HG02610 (cell line): ENCODE results near the gene RXRB.
"Not testable (repeated sequence)": the region's sequence is repeated elsewhere in the genome, so short reads cannot be mapped to it uniquely, and the experiment has no call there.

Experiments used
- ATAC-seq: cut with Tn5 transposase; IDR thresholded peaks from one replicate; pipeline ENCODE4 v1.9.1; 2021; ENCODE audit warnings: mild to moderate bottlenecking, moderate library complexity; ENCODE audit not compliant: unreplicated experiment

The RXRB gene

DNA sequence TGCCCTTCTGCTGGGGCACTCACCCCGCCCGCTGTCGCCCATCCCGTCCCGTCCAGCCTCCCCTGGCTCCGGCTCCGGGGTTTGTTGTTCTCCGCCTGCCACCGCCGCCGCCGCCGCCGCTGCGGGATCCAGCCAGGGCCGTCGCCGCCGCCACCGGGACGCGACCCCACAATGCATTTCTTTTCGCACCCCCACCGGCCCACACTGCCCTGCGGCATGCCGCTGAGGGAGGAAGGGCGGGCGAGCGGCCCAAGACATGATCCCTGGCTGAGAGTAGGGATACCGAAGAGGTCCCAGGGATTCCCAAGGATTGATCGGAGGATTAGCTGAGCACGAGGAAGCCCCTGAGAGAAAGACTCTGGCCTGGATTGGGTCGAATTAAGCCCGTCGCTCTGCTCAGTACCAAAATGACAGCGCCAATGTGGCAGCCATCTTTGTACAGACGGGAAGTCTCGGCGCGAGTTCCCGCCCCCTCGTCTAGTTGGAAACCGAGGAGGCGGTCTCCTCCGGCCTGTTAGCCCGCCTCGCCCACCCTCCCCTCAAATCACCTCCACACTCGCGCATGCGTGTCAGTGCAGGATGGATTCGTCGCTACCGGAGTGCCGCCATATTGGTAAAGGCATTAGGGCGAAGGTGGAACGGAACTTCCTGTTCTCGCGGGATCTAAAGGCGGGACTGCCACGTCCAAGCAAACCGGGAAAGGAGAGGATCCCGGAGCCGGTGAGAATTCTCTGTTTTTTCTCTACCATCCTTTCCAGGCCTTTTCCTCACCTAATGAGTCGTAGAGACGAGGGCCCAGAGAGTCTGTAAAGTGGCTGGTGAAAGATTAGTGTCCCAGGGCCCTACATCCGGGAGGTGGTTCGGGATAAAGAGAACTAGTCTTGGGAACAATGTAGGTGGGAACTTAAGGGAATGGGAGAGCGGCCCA, at the start of gene RXRB, which contains the start of gene SLC39A7:
Gene RXRB, minus strand, starts transcription at position 447 of the 928 bp plus-strand sequence. Its CDS starts 189 bp downstream, at position 258.
Gene SLC39A7, plus strand, starts transcription at position 649 of the 928 bp plus-strand sequence. CDS start 379 bp downstream, outside the sequence.
- peak; percentile 59 for ATAC-seq

DNA sequence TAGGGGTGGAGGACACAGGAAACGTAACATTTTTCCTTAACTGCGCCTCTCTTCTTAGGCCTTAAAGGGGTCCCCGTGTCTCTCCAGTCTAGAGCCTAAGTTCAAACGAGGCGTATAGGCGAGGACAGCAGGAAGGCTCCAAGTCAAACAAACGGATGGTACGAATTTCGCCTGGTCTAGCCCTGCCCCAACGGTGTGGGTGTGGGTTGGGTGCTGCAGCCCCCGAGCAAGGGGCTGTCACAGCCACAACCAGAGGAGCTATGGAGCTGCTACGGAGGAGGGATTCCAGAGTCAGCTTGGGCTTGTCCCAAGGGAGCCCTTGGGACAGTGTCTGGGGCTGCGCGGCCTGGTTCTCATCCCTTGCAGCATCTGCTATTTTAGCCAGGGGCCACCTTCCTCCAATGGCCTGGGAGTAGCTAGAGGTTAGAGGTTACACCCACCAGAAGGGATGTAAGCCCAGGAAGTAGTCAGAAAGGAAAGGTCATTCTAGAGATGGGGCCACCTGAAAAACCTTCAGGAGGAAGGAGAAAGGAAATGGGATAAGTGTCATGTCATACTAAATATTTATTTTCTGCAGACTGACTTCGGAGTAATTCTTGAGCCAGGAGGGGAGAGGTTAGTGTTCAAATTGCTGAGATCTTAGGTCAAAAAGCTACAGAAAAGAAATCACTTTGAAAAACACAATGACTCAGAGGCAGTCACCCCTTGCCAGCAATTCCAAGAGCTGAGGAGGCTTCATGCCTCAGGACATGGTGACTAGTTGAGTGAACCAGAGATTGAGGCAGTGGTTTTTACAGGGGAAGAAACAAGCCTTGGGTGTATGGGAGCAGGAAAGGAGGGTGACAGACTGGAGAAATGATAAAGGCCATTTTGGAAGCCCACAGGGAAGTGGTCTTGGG, 49.5 kb upstream of the RXRB start:
- ATAC-seq: no peak

DNA sequence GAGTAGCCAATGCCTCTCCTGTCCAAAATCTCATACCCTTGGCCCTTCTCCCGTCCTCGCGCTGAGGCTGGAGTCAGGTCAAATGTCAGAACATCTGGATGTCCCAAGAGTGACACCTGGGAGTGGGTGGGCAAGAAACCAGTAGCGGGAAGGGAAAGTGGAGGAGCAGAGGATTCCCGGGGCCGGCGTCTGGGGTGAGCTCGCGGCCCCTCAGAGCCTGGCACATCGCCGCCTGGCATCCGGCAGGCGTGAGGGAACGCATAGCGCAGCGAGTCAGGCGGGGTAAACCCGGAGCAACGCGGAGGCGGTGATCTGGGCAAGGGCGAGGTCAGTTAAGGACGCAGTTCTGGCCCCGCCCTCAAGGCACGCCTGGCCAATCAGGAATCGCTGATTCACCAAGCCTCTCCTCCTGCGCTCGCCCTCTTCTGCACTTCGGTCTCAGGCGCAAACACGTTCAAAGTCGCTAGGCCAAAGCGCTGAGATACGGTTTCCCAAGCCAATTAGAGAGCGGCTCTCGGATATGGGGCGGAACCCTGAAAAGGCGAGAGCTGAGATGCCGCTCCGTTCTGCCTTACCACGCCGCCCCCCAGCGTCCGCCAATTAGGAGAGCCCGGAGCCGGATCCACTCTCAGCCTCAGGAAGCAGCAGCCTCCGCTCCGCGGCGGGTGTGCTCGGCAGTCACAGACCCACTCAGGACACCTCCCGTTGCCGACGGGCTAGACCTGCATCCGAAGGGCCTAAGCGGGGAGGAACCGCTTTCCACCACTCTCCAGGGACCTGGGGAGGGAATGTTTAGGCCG, 48.7 kb upstream of the RXRB start:
- ATAC-seq: peak; percentile 89

DNA sequence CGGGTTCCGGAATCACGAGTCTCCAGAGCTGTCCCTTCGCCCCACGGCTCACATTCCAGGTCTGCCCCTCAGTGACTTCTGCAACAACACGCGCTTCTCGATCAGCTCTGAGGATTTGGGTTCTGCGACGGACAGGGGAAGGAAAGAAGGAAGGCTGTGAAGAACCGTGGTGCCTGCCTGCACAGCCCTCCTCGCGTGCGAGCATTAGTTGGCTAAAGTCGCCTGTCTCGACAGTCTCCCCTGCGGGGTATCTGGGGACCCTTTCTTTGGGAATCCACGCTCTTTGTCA, 48.1 kb upstream of the RXRB start:
- no peak for ATAC-seq

DNA sequence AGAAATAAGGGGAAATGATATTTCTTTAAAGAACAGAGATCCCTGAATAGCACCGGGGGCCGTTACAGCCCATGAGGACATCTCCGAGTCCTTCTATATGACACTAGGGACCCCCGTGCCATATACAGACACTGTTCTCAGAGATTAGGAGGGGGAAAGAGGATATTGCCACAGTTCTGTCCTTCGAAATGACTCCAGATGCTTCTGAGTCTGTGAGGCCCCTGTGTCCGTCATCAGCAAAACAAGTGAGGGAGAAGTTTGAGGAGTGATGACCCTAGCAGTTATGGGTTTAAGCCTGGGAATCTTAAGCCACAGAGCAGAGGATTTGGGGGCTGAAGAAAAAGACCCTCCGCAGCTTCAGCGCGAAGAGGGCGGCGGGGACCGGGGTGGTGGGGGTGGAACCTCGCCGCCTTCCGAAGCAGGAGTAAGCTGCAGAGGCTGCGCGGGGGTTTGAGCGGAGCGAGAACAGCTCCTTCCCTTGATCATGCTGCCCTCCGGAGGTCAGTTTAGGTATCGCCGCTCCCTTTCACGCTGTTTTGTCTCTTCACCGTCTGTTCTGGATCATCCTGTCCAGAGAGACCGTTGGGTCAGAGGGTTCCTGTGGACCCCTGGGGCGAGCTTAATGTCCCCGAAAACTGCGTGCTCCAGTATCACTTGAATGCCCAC, 47.6 kb upstream of the RXRB start:
- no peak for ATAC-seq

DNA sequence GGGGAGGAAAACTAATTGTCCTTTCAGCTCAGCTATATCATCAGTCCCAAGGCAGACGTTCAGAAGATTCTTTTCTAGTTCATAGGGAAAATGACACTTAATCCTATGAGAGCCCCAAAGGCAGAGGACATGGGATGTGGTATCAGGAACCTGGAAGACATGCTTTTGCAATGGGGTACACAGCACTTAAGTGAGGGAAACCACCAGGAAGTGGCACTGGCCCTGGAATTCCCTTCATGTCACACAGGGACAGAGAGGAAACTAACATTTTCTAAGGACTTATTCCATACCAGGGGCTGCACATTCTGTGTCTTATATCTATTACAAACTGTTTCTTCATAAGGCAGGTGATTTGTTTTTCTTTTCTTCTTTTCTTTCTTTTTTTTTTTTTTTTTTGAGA, 43.0 kb upstream of the RXRB start:
- ATAC-seq: no peak

DNA sequence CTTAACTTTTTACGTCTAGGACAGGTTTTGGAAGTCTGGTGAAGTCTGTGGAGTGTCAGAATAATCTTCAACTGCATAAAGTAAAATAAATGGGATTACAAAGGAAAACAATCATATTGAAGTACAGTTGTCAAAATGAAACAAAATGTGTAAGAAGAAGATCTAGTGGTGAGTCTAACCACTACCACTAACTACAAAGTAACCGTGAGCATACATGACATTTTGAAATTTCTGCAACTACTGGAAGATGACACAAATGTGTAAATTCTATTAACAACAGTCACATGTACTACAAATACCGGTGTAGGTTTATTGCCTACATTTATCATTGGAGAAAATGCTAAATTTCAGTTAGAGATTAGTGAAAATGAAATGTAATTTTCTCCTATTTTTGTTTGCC, 41.5 kb upstream of the RXRB start:
- ATAC-seq: no peak

DNA sequence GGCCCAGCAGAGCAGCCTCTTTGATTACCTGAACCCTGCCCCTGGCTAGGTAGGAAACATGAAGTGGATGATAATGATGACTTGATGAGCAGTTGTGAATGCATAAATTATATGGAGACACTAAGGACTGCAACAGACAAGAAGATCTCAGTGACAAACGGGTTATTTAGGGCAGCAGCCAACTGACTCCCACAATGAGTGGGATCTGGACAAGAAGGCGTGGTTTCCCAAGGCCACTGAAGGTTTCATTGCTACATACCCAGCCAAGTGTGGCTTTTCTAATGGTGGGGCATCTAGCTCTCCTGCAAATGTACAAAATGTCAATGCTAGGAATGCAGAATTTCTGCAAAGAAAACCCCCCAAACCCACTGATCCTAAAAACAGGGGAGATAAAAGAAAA, 37.3 kb upstream of the RXRB start:
- ATAC-seq: no peak

DNA sequence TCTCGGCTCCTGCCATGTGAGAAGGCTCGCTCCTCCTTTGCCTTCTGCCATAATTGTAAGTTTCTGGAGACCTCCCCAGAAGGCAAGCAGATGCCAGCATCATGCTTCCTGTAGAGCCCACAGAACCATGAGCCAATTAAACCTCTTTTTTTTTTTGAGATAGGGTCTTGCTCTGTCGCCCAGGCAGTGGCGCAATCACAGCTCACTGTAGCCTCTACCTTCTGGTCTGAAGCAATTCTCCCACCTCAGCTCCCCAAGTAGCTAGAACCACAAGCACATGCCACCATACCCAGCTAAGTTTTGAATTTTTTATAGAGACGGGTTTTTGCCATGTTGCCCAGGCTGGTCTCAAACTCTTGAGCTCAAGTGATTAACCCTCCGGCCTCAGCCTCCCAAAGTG, 36.4 kb upstream of the RXRB start:
- ATAC-seq: no peak

DNA sequence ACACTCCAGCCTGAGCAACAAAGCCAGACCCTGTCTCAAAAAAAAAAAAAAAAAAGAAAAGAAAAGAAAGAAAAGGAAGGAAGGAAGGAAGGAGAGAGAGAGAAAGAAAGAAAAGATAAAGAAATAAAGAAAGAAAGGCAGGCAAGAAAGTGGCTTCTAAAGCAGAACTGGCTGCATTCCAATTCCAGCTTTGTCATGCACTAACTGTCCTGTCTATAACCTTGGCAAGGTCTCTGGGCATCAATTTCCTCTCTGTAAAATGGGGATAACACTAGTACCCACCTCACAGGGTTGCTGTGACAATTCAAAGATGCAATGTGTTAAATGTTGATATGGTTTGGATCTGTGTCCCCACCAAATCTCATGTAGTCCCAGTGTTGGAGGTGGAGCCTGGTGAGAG, 35.9 kb upstream of the RXRB start:
- no peak for ATAC-seq

DNA sequence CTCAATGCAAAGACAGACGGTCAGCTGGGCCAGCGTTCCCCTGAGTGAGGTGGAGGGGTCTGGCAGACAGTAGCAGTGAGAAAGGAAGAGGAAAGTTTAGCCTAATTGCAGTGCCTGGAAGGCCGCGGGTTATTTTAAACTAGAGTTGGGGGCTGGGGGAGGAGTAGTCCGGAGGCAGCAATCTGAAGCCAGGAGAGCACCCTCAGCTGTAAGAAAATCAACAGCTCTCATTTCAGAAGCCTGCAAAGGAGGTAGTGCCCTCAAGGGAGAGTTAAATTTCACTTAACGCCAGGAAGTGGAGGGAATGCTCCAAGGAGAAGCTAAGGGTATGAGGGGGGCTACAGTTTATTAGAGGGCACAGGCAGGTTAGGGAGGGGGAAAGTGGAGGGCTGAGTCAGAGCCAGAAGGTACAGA, 34.8 kb upstream of the RXRB start:
- ATAC-seq: no peak

DNA sequence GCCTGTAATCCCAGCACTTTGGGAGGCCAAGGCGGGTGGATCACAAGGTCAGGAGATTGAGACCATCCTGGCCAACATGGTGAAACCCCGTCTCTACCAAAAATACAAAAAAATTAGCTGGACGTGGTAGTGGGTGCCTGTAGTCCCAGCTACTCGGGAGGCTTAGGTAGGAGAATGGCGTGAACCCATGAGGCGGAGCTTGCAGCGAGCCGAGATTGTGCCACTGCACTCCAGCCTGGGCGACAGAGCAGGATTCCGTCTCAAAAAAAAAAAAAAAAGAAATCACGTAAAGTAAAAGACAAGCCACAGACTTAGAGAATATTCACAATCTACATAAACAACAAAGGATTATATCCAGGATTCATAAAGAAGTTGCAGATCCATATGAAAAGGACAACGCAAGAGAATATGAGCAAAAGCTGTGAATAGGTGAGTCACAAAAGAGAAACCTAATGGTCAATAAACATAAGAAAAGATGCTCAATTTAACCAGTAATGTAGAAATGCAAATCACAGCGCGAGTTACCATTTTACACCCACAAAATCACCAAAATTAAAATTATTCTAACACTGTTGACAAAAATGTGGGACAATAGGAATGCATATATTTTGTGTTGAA, 26.1 kb upstream of the RXRB start:
- not testable (repeated sequence) for ATAC-seq

DNA sequence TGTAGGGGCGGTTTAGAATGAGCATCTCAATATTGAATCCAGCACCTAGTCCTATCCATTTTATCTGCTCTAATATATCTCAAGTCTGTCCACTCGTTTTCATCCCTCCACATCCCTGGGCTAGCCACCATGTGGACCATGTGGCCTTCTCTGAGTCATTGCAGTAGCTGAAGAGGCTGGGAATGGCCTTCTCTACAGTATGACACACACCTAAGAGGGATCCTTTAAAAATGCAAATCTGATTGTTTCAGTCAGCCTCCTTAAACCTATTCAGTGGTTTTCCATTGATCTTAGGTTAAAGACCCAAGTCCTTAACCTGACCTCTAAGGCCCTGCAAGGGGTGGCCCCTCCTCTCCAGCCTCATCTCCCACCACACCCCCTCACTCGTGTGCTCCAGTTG, 17.2 kb upstream of the RXRB start:
- no peak for ATAC-seq

DNA sequence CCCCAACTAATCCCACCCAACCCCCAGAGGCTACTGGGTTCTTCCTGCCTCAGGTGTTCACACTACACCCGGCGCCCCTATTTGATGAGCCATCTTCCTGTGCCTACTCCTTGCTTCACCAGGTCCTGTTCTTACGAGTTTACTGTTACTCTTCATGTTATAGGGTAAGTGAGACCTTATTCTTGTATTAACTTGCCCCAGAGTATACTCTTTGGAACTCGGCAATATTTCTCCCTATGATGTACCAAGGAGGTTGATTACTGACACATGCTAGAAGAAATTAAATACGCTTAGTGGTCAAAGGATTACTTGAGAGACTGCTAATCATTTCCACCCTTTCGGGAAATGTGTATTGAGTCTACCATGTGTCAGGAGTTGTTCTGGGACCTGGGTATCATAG, 16.8 kb upstream of the RXRB start:
- ATAC-seq: no peak

DNA sequence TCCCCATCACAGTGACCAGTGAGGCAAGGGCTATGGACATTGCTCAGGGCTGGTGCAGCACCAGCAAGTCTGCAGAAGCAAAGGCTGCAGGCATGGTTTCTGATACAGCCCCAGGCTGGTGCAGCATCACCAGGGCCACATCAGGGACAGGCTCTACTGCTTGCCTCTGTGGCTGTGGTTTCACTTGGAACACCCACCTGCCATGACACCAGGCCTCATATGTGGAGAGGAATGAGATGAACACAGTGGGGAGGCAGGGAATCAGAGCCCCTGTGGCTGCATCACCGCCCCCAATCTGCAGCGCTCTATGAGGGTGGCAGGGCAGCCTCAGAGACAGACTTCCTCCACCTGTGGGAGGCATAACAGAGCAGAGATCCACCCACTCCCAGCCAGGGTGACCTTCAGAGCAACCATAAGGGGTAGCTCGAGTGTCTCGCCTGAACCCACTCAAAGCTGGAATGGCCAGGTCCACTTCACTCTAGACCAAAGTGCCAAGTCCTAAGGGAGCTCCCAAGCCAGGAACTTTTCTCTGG, 15.7 kb upstream of the RXRB start:
- ATAC-seq: no peak

DNA sequence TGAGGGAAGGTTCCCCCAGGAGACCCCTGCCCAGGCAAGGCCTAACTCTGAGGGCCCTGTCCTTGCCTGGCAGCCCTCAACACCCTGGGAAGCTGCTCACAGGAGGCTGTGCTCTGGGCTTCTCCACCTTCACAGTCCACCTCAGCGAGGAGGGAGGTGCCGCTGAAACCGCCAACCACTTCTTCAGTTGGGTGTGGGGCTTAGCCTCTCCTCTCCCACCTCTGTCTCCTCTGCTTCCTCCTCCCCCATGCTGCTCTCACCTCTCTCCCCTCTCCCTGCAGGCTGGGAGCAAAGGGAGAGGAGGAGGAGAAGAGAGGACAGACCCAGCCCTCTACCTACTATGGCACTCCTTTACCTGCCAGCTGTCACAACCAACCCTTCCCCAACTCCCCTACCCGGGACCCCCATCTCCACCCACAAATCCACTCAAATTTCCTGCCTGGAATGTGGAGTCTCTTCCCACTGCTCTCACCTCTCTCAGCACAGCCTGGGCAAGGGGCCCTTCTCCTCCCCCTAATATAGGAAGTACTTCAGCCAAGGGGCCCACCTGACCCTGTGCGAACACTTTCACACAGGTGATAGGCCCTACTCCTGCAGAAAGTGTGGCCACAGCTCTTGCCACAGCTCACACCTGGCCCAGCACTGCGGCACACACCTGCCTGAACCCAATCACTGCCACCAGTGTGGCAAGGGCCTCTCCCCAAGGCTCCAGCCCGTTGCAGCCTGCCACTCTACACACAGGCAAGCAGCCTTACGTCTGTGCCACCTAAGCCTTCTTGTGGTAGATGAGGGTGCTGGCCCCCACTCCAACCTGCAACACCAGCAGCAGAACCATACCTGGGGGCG, 15.0 kb upstream of the RXRB start:
- no peak for ATAC-seq

DNA sequence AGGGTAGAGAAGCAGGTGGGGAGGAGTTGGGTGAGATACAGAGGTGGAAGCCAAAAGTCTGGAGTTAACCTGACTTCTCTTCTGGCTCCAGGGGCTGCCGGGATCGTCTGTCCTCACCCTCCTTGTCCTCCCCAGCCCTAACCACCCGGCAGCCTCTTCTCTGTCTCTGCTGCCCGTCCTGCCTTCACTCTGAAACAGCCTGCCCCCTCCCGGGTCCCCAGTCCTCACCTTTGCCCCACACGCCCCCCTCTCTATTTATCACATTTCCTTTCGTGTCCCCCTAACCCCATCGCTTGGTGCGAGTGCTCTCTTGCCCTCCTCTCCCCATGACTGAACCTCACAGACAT, 13.5 kb upstream of the RXRB start:
- ATAC-seq: no peak

DNA sequence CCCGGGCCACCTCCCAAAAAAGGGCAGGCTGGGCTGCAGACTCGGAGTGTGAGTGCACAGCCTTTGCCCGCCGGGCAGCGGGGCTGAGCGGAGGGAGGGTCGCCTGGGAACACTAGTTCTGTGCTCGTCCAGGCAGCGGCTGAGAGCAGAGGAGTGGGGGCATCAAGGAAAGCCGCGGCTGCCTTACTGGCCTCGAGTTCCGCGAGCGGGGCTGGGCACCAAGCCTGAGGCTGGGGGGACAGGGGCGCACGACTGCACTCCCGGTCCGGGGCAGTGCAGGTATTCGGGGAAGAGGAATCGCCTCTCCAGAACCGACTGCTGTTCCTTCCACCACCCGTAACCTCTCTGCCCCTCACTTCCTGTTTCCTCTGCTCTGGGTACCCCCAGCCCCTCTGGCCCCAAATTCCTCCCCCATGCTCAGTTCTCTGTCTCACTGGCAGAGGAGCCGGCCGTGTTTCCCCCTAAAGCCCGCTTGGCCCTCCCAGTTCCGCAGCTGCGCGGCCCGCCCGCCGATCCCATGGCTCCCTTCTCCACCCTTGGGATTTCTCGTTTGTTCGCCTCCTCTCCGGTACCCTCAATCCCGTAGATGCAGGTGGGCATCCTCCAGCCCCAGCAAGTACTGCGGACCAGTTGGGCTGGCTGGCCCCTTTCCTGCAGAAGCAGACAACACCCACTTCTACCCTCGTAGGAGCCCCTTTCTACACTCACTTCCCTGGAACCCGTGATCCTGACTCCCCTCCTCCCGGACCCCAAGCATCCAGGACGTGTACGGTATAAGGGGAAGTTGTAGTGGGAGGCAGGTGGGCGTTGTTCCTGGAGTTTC, 12.9 kb upstream of the RXRB start:
- no peak for ATAC-seq
